Omental fat pad (tissue), 4 donors: ENCODE measurements around the gene CIAPIN1. TPM values are rescaled to one million over a fixed set of nuclear protein-coding genes. Genes with fewer than 3 reads are reported as not detected.

ENCODE experiments used
- ATAC-seq: fragments of 150-250 bp; one replicate; pipeline ENCODE4 v1.9.1; 2016; ENCODE audit warnings: mild to moderate bottlenecking, moderate library complexity; ENCODE audit not compliant: low FRiP score
- DNase-seq: peaks from one replicate; pipeline ENCODE4 v3.0.0-alpha.2; 2019; ENCODE audit warnings: low spot score
- CTCF ChIP-seq, 3 donors: fragments of 450-650 bp; IDR thresholded peaks; one replicate each; pipeline ENCODE4 v1.5.1; 2016 to 2017; ENCODE audit warnings: antibody characterized with exemption in 3 of 3, mild to moderate bottlenecking in 3 of 3, moderate library complexity in 2 of 3
- total RNA-seq, 4 donors: library from RNA; depleted of rRNA; stranded (reverse); fragments of >200 nt; gene quantifications; one replicate each; pipeline ENCODE4 v1.1.0, GENCODE V29; 2016

CIAPIN1 gene
- 10 to 100 TPM; 26.4 to 37.2 (median 32.4) TPM for total RNA-seq

GRCh38 chr16:57447186-57447962 lies at the start of gene CIAPIN1, which contains the start of gene COQ9:
TSS of gene CIAPIN1 (minus strand) at chr16:57447385. CDS start at chr16:57440928, 6,457 bp downstream.
TSS of gene COQ9 (plus strand) at chr16:57447479. CDS start at chr16:57447506, 27 bp downstream.
- peak; percentile 88 for DNase-seq
- TF ChIP-seq CTCF (IDR thresholded peaks at IDR 0.05), result no peak
- peak; percentile 95 for ATAC-seq

GRCh38 chr16:57493767-57494166 lies 46.6 kb upstream of the CIAPIN1 start:
- no peak for TF ChIP-seq CTCF (IDR thresholded peaks at IDR 0.05)
- DNase-seq, result no peak
- ATAC-seq, result no peak

- DNase-seq (no peak), ATAC-seq (no peak)
- TF ChIP-seq CTCF (IDR thresholded peaks at IDR 0.05), result no peak
Measured at GRCh38 chr16:57489229-57489628, 42.0 kb upstream of the CIAPIN1 start.

GRCh38 chr16:57486858-57487834 lies 40.0 kb upstream of the CIAPIN1 start:
- TF ChIP-seq CTCF (IDR thresholded peaks at IDR 0.05), result no peak
- DNase-seq (no peak), ATAC-seq (no peak)

GRCh38 chr16:57485916-57486857 lies 39.0 kb upstream of the CIAPIN1 start, which contains the start of gene DOK4:
TSS of gene DOK4 (minus strand) at chr16:57486493. CDS start at chr16:57479507, 6,986 bp downstream.
- no peak for TF ChIP-seq CTCF (IDR thresholded peaks at IDR 0.05)
- ATAC-seq (peak; percentile 93), DNase-seq (no peak)
